ENCODE results near the gene ADIPOQ. TPM values are rescaled to one million over a fixed set of nuclear protein-coding genes. Genes with fewer than 3 reads are reported as not detected.

Gene ADIPOQ
- total RNA-seq (not detected in 2 replicates), polyA plus RNA-seq (not detected in 2 replicates), polyA minus RNA-seq (not detected in 2 replicates)
- total RNA-seq (2013): not detected

DNA sequence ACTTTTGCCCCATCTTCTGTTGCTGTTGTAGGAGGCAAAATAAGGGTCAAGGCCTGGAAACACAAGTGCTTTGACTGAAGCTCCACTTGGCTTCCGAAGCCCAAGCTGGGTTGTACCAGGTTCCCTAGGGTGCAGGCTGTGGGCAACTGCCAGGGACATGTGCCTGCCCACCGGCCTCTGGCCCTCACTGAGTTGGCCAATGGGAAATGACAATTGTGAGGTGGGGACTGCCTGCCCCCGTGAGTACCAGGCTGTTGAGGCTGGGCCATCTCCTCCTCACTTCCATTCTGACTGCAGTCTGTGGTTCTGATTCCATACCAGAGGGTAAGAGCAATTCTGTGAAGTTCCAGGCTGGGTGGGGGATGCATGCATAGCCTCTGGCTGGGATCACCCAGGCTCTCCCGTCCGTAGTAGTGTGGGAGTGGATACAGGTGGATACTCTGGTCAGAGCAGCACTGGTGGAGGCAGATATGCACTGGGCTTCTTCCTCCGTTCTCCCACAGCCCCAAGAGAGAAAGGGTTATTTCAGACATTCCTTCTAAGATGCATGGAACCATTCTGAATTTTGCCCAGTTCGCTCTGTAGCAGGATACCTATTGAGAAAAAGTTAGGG, at the start of gene ADIPOQ:
Gene ADIPOQ, plus strand, starts transcription at position 285 of the 613 bp plus-strand sequence. CDS start 10,349 bp downstream, outside the sequence.
- H3K4me3 ChIP-seq (ENCODE audit: control extremely low read depth in 1 of 5, extremely low read depth in 1 of 5, insufficient read depth in 1 of 5, low read depth in 2 of 5, low read length in 4 of 5): no peak within 1 kb of the TSS
- POLR2A ChIA-PET: no interaction called here
- Mint-ChIP-seq H3K4me3 (no peak within 1 kb of the TSS), H3K27me3 (peaks cover 26% of the 10 kb centered on the region), H3K9me3 (ENCODE audit: insufficient read depth) (no peaks in the 10 kb centered on the region), H3K4me1 (no peaks in the 10 kb centered on the region), H3K27ac (no peak within 1 kb of the TSS)
- no peaks in the 10 kb centered on the region for H4K20me1 ChIP-seq (ENCODE audit: control insufficient read depth, insufficient read depth, low read length, poor library complexity, severe bottlenecking)
- no peak for DNase-seq
- H3K4me1 ChIP-seq (ENCODE audit: control insufficient read depth in 2 of 2, insufficient read depth in 2 of 2, low read length in 2 of 2): no peaks in the 10 kb centered on the region
- CTCF ChIA-PET: interaction anchor here (9.6 kb wide), 1 partner anchor 320 kb away, joined by 215 read pairs; no protein-coding TSS in a partner anchor
- no peak for ATAC-seq (ENCODE audit: low read depth)
- intact Hi-C loops (cut with micrococcal nuclease): no loop called here
- H3K9ac ChIP-seq (ENCODE audit: low read length): no peak within 1 kb of the TSS
- H3K9me3 ChIP-seq (ENCODE audit: control extremely low read depth in 1 of 3, control insufficient read depth in 2 of 3, insufficient read depth in 1 of 3, low read length in 2 of 3): no peaks in the 10 kb centered on the region
- 85% methylated on average over 4 of the region's 7 CpGs for WGBS (ENCODE audit: insufficient coverage)
- H3K27ac ChIP-seq (ENCODE audit: low read length in 2 of 2): no peak within 1 kb of the TSS
- no peaks in the 10 kb centered on the region for H3K36me3 ChIP-seq (replicated peaks in 1 of 2; ENCODE audit: control extremely low read depth in 1 of 2, control insufficient read depth in 1 of 2, extremely low read depth in 1 of 2, insufficient read depth in 2 of 2, low read length in 1 of 2)
- no peak within 1 kb of the TSS for H3K4me2 ChIP-seq (replicated peaks; ENCODE audit: low read depth, low read length, poor library complexity, severe bottlenecking)
- no peak for TF ChIP-seq EZH2 (IDR thresholded peaks at IDR 0.05; ENCODE audit: borderline replicate concordance, insufficient read depth, low read depth, low read length, poor library complexity, severe bottlenecking)
- TF ChIP-seq, protein P1, sequence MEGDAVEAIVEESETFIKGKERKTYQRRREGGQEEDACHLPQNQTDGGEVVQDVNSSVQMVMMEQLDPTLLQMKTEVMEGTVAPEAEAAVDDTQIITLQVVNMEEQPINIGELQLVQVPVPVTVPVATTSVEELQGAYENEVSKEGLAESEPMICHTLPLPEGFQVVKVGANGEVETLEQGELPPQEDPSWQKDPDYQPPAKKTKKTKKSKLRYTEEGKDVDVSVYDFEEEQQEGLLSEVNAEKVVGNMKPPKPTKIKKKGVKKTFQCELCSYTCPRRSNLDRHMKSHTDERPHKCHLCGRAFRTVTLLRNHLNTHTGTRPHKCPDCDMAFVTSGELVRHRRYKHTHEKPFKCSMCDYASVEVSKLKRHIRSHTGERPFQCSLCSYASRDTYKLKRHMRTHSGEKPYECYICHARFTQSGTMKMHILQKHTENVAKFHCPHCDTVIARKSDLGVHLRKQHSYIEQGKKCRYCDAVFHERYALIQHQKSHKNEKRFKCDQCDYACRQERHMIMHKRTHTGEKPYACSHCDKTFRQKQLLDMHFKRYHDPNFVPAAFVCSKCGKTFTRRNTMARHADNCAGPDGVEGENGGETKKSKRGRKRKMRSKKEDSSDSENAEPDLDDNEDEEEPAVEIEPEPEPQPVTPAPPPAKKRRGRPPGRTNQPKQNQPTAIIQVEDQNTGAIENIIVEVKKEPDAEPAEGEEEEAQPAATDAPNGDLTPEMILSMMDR (IDR thresholded peaks at IDR 0.05): no peak
- H2AFZ ChIP-seq (ENCODE audit: insufficient read depth, low read depth, low read length, poor library complexity, severe bottlenecking): no peak within 1 kb of the TSS
- H3K27me3 ChIP-seq (replicated peaks in 1 of 4; ENCODE audit: control extremely low read depth in 1 of 4, control insufficient read depth in 3 of 4, insufficient read depth in 4 of 4, low read length in 3 of 4): no peaks in the 10 kb centered on the region
- no peaks in the 10 kb centered on the region for H3K79me2 ChIP-seq (ENCODE audit: control insufficient read depth, insufficient read depth, low read length)

DNA sequence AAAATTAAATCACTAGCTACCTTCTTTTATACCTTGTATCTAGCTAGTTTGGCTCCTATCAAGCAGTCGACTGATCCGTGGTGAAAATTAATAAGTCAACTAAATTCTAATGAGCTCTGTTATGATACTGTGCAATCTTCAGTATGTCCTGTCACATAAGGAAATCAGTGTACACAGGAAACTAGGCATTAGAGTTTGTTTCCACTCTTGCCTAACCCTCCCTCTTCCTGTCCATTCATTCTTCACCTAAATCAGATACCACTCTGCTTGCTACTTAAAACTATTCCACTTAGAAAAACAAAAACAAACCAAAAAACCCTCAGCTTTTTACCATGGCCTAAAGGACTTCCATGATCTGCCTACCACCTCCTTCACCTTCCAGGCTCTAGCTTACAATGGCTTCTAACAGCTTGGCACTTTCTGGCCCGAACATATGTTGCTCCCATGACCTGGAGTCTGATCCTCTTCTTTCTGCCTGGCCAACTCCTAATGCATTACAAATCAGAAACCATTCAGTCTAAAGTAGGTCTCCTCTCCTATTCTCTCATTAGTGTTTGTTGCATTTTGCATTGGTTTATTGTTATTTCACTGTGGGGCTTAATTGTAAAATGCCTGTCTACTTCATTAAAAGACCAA, 44.2 kb upstream of the ADIPOQ start:
- Histone ChIP-seq H3K4me3 (ENCODE audit: control extremely low read depth in 1 of 5, extremely low read depth in 1 of 5, insufficient read depth in 1 of 5, low read depth in 2 of 5, low read length in 4 of 5) (no peak overlapping the region), H3K79me2 (ENCODE audit: control insufficient read depth, insufficient read depth, low read length) (peaks cover 3% of the 10 kb centered on the region), H3K9me3 (ENCODE audit: control extremely low read depth in 1 of 3, control insufficient read depth in 2 of 3, insufficient read depth in 1 of 3, low read length in 2 of 3) (no peaks in the 10 kb centered on the region), H3K9ac (ENCODE audit: low read length) (no peak overlapping the region), H3K36me3 (replicated peaks in 1 of 2; ENCODE audit: control extremely low read depth in 1 of 2, control insufficient read depth in 1 of 2, extremely low read depth in 1 of 2, insufficient read depth in 2 of 2, low read length in 1 of 2) (peaks cover 18 to 51% of the 10 kb centered on the region in 2 experiments), H3K4me1 (ENCODE audit: control insufficient read depth in 2 of 2, insufficient read depth in 2 of 2, low read length in 2 of 2) (no peaks in the 10 kb centered on the region), H3K27me3 (replicated peaks in 1 of 4; ENCODE audit: control extremely low read depth in 1 of 4, control insufficient read depth in 3 of 4, insufficient read depth in 4 of 4, low read length in 3 of 4) (no peaks in the 10 kb centered on the region), H2AFZ (ENCODE audit: insufficient read depth, low read depth, low read length, poor library complexity, severe bottlenecking) (no peak overlapping the region), H3K27ac (ENCODE audit: low read length in 2 of 2) (no peak overlapping the region), H3K4me2 (replicated peaks; ENCODE audit: low read depth, low read length, poor library complexity, severe bottlenecking) (no peak overlapping the region), H4K20me1 (ENCODE audit: control insufficient read depth, insufficient read depth, low read length, poor library complexity, severe bottlenecking) (no peaks in the 10 kb centered on the region)
- intact Hi-C loops (cut with micrococcal nuclease): no loop called here
- no peak overlapping the region for H3K4me3 Mint-ChIP-seq
- H3K9me3 Mint-ChIP-seq (ENCODE audit: insufficient read depth): no peaks in the 10 kb centered on the region
- no peak for DNase-seq
- no peak overlapping the region for H3K27ac Mint-ChIP-seq
- no peak for TF ChIP-seq EZH2 (IDR thresholded peaks at IDR 0.05; ENCODE audit: borderline replicate concordance, insufficient read depth, low read depth, low read length, poor library complexity, severe bottlenecking)
- TF ChIP-seq, protein P1 (IDR thresholded peaks at IDR 0.05): no peak
- POLR2A ChIA-PET: no interaction called here
- peaks cover 5% of the 10 kb centered on the region for H3K4me1 Mint-ChIP-seq
- CTCF ChIA-PET: interaction anchor here (1.0 to 1.4 kb wide), 3 partner anchors 23 to 352 kb away, joined by 3 to 8 read pairs (median 6); no protein-coding TSS in a partner anchor
- ATAC-seq (ENCODE audit: low read depth): no peak
- 100% methylated on average over 1 of the region's 3 CpGs for WGBS (ENCODE audit: insufficient coverage)
- H3K27me3 Mint-ChIP-seq: no peaks in the 10 kb centered on the region

All from B cell (primary cell).